ENCODE data around the gene CEP128.

The CEP128 gene

DNA sequence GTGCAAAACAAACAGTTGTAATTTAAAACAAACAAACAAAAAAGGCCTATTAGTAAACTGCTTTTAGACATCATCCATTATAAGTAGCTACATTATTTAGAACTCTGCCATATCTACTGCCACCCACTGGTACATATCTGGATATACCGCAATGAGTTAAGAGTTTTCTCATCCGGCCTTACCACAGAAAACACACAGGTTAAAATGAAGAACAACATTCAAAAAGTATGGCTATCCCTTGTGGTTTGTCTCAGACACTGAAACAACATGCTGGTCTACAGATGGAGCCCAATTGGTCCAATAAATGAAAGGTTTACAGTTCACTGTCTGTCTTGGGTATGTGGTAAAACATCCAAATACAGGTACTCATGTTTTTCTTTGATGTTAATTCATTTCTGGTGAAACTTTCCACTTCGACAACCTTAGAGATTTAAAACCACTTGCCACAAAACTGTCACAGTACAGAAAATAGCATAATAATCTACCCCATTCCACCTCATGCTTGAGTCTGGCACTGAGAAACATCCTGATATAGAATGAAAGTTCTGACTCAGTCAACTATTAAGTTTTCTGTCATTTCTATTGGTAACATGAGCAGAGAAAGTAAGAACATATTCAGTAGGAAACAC is 354.3 kb downstream of the CEP128 start:
- FAIRE-seq: peak; percentile 76

DNA sequence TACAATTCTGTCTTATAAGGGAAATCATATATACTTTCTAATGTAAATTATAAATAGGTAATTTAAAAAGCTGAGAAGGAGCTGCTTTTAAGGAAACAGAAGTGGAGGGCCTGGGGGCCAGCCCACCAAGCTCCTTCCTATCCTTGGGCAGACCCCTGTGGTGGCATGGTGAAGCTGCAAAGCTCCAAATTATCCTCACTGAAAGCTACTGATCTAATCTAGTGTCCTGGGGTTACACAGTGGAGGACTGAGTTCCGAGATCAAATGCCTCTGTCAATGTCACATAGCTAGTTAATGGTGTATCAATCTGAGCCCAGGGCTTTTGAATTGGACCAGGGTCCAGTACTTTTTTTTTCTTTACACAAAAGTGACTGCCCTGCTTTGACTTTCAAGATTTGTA is 355.4 kb downstream of the CEP128 start:
- no peak for FAIRE-seq

DNA sequence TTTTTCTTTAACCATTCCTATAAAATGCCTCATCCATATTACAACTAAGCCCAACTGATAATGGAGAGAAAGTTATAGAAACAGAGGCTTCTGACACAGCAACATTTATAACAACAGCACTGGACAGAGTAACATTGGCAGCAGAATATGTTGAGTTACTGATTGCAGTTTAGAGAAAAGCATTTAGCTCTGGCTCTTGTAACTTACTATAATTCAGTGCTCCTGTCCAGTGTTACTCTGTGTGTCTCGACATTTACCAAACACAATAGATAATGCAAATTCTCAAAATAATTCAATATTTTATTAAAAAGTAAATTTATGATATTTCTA is 356.1 kb downstream of the CEP128 start:
- FAIRE-seq: no peak

DNA sequence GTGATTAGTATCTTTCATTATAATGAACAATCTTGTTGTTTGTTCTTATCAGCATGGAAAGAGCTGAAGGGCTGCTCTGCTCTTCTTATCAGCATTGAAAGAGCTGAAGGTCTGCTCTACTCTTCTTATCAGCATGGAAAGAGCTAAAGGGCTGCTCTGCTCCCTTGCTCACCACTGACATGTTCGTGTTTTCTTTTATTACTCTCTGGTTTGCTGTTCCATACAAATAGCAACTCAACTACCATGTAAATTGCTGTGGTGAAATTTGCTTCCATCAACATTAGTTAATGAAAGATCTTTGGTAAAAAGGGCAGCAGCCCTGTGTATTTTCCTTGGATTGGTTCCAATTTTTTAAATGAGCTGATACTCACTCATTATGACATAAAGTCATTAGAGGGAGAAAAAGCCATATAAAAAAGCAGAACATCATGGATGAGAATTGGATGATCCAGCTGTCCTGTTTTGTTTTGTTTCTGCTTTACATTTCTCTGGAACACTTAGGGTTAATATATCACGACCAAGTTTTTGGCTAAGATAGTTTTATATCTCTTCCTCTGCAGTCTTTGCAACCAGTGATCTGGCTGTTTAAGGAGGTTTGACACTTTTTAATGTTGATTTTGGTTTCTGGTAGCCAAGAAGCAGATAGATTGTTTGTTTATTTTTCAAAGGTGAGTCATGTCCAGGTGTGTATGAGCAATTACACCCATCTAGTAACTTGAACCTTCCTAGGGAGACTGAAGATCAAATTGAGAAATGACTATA is 356.6 kb downstream of the CEP128 start:
- no peak for FAIRE-seq

DNA sequence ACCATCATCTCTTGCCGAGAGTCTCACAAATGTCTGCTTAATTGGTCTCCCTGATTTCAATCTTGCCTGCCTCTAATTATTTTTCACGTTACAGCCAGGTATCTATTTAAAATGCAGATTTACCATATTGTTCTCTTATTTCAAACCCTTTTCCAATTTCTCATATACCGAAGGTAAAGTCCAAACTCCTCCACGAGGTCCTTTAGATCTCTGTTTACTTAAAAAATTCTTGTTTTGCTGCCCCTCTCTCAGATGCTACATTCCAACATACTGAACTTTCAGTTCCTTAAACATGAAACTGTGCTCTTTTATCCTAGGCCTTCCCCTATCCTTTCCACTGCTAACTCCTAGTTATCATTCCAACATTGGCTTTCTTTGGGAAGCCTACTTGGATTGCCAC is 363.9 kb downstream of the CEP128 start:
- no peak for FAIRE-seq

DNA sequence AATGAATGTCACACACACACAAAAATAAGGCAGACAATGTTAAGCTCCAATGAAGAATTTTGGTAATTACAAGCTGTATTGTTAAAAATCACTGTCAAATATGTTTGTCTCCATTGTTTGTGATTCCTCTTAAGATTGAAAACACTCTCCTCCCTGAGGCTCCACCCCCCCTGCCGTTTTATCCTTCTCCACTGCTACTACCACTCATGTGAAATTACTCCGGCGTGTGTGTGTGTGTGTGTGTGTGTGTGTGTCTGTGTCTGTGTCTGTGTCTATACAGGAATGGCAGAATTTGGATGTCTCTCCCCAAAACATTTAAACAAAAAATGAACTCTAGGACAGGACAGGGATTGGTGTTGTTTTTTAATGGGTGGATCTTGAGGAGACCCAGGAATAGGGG is 365.1 kb downstream of the CEP128 start:
- FAIRE-seq: no peak

DNA sequence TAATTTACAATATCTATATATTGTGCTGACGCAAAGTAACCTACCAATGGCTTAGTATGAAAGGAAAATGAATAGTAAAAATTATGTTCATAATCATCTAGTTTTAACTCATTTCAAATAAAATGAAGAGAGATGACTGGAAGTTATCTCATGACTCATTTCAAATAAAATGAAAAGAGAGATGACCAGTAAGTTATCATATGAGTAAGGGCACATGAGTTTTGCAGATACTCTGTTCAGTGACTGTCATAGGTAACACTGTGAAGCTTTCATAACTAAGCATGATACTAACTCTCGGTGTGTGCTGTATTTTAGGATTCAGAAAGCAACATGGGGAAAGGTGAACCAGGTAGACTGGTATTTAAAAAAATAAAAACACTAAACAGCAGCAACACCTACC is 365.8 kb downstream of the CEP128 start:
- FAIRE-seq: no peak

DNA sequence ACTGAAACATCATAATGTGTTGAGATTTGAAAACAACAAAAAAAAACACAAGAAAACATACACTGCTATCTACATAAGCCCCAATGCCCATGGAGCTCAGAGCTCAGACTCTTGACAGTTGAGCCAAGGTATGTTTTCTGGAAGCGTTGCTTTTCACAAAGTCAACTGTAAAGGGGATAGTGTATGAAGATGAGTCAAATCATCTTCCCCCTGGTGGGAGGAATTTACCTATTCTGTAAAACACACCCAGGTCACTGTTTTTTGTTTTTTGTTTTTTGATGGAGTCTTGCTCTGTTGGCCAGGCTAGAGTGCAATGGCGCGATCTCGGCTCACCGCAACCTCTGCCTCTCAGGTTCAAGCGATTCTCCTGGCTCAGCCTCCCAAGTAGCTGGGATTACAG is 368.9 kb downstream of the CEP128 start:
- no peak for FAIRE-seq

DNA sequence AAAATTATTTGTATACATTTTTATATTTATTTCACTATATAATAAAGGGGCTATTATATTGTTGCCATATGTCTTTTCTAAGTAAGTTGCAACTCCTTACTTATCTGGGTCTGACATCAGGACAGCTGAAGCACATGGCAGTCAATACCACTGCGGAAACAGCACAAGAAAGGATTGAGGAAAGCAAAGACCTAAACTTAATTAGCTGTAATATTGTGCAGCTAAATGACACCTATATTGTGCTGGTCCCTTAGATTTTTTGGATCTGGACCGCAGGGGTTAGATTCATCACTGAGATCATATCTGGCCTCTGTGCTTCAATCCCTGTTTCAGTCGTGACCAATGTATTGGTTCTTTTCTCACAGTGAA is 370.6 kb downstream of the CEP128 start:
- no peak for FAIRE-seq

DNA sequence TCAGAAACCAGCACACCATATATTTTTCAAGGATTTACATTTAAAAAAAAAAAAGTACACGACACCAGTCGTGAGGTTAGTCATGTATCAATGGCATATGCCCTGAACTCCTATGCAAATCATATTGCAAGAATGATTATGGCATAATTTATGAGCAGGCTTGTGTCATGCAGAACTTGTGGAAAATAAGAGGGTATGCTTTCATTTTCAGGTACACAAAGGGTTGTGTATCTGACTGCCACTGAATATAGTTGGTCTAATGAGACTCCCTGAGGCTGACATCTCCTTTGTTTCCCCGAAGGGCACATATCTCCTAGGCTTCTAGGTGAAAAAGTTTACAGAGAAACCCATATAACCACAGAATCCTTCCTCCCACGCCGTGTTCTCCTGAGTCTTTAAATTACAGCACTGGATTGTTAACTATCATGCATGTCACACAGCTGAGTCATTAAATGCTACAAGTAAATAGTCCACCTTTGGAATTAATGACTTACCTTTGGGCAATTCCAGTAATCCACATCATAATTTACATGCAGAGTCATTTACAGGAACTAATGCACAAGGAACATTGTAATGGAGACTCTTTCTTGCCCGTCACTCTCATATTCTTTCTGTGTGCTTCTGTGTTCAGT is 373.5 kb downstream of the CEP128 start:
- no peak for FAIRE-seq

DNA sequence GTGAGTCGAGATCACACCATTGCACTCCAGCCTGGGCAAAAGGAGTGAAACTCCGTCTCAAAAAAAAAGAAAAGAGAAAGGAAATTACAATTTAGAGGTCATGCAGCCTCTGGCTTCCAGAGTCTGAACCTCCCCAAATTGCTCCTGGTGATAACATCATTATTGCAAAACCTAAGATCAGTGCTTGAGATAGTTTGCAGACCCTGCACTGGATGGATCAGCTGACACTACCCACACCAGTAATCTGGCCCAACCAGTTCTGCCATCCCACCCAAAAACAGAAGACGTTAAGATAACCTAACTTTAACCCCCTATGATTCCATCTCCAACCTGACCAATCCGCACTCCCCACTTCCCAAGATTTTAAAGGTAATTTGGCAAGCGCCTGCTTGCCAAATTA is 376.5 kb downstream of the CEP128 start:
- FAIRE-seq: no peak

DNA sequence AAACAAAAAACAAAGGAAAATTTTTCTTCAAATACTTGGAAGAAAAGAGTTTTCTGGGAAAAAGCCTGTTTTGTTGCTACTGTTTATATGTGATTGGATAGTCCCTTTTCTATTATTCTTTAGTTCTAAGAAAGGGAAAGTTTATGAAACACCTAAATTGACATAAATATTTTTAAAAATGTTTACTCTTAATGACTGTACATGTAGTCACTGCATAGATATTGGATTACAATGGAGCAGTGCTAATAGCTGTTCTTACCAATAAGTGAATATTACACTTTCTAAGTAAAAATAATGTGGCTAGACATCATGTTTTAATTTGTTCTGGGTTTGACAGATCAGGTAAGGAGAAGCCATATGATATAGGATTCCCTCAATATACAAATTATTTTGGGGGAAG is 377.5 kb downstream of the CEP128 start:
- FAIRE-seq: no peak

DNA sequence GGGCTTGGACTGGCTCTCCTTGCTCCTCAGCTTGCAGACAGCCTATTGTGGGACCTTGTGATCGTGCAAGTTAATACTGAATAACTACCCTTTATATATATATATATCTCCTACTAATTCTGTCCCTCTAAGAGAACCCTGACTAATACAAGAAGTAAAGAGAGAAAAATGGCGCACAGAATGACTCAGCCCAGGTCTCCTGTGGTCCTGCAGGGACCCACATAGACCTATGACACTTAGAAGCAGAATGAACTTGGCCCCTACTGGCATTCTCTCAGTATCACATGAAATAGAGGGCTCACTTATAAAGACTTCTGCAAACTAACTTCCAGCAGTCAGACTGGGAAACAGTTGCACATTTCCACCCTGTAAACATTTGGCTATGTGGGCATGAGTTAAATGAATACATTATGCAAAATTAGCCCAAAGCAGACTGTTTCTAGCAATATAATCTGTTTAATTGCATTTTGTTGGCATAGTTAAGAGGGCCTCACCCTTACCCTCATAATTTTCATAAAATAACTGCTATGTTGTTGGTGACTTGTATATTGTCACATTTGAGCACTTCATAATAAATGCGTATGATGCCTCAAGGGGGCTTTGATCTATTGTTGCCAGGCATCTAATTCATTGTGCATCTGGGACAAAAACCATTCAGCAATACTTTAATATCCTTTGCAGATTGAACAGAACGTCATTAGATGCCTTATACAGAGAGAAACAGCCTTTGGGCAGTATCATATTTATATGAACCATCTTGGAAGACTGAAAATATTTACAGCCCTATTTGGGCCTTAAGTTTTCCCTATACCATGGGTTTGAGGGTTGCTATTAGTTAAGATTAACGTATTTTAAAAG is 380.5 kb downstream of the CEP128 start:
- FAIRE-seq: no peak

DNA sequence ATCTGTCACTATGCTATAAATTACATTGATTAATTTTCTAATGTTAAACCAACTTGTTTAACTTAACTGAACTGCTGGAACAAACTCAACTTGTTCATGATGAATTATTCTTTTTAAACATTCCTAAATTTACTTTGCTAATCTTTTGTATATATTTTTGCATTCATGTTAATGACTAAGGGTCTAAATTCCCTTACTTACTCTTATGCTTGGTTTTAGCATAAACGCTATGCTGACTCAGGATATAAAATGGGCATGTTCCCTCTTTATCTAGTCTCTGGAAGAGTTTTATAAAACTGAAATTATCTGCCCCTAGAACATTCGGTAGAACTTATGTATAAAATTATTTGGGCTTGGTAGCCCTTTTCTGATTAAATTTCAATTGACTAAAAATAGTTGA is 387.4 kb downstream of the CEP128 start:
- no peak for FAIRE-seq

DNA sequence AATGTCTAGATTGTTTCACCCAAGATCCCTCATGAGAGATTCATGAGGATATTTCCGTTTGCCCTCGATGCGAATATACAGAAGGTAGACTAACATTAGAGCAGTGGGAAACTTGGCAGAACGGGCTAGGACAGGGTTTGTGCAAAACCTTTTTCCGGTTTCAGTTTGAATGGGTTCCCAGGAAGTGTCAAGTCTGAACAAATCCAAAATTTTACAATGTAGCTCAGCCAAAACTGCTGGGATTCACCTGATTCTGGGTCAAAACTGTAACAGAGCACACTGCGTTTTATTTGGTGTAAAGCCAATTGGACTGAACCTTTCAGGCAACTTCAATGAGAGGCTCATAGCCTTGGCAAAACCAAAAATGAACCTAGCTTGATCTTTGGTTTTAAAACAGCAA is 392.4 kb downstream of the CEP128 start:
- FAIRE-seq: no peak

DNA sequence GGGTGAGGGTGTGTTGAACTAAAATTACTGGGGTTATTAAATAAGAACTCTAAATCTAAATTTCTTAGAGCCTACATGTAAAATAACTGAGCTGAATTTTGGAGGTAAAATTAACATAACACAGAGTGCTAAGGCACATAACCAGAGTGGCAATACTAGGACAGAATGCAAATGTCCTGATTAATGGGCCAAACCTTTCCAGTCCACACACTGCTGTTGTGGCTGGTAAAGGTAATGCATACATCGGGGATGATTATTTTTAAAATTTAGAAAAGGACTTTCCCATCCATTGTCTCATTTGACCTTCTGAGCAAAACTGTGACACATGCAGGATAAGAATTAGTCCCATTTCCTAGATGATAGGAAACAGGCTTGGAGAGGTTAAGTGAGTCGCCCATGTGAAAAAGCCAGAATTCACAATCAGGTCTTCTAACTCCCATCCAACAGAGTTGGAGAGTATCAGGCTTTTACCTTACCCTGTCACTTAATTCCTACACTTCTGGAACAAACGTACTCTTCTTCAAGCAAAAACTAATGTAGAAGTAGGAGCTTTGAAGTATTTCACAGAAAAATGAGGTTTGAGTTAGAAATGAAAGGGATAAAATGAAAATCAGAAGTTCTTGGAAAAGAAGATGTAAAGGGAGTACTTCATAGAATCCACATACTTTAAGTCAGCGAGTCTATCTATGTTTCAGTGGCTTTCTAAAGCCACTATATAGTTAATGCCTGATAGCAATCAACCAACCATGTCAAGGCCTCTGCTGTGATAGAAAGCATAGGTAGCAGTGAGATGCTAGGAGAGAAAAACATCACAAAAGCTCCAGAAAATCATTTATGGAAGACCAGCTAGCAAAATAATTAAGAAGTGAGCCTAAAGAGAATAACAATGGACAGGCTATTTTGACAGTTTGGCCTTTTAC is 395.3 kb downstream of the CEP128 start:
- FAIRE-seq: no peak

DNA sequence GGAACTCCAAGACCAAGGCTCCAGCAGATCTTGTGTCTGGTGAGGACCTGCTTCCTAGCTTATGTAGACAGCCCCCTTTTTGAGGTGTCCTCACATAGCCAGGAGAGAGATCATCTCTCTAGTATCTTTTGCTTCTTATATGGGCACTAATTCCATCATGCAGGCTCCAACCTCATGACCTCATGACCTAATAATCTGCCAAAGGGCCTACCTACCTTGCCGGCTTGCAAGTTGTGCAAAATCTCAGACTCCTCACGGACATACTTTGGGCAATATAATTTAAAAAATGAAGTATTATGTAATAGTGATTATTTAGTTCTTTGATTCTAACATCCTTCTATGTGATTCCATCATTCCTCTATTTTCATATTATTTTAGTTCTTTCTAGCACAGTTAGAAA is 397.2 kb downstream of the CEP128 start:
- FAIRE-seq: no peak

DNA sequence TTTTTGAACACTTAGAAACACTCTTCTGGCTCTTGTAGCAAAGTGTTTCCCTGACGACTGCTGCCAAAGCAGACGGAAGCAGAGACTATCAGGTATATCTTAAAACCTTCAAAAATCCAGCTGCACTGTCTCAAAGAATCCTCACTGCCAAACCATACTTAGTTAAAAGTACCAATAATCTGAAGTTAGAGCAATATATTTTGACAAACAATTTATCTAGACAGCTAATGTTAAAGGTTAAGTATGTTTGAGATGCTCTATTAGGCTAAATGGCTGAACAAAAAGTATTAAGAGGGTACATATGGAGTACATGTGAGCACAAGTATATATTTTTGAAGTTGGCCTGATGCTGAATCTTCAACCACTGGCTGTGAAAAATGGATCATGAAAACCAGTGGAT is 398.3 kb downstream of the CEP128 start:
- FAIRE-seq: no peak

DNA sequence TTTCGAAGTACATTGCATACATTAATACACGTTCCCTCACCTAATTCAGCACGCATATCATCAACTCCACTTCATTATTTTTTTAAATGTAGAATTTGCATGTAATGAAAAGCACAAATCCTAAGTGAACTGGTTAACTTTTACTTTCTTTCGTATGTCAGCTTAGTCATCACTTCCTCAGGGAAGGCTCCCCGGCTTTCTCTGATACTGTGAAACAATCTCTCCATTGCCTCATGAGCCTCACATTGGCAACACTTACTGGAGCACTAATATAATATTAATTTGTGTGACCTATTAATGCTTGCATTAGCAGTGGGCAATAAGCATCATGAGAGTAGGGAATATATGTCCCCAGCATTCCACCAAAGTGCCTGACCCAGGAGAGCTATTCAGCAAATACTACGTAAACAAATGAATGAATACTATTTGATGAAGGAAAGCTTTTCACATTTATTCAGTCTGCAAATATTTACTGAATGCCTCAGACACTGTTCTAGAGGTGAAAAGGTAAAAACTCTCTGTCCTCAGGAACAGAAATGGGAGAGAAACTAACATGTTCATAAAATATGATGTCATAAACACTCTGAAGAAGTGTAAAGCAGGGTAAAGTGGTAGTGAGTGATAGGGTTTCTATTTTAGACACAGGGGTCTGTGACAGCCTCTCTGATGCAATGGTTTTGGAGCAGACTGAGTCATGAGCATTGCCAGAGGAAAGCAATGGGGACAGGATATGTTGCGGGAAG is 402.7 kb downstream of the CEP128 start:
- no peak for FAIRE-seq

DNA sequence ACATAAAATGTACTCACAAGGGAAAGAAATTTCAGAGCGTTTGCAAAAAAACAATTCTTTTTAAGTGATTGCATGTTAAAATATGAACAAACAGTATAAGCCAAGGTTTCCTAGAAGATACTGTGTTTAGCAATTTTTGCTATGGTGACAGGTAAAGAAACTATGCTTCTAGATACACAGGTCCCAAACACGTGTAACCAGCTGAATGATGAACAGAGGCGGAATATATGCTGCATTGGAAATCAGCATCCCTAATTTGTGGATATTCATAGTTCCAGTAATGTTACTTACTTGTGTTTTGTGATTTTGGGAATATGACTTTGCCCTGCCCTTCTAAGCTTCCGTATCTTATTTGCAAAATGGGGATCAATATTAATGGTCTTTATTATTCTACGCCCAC is 403.9 kb downstream of the CEP128 start:
- FAIRE-seq: no peak

DNA sequence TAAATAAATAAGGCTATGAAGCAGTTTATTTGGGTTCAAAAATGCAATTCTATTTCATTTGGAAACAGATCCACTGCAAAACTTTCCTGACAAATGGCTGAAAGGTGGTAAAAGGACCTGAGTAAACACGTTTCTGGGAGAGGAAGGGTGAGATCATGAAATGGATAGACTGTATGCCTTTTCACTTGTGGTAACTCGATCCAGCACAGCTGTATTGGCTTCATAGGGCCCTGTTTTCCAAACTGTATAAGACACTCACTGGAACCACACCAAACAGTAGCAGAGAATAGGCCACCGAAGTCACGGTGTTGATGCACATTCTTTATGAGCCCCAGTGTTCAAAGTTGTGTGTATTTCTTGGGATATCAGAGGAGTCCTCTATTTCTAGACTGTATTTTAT is 405.1 kb downstream of the CEP128 start:
- no peak for FAIRE-seq

DNA sequence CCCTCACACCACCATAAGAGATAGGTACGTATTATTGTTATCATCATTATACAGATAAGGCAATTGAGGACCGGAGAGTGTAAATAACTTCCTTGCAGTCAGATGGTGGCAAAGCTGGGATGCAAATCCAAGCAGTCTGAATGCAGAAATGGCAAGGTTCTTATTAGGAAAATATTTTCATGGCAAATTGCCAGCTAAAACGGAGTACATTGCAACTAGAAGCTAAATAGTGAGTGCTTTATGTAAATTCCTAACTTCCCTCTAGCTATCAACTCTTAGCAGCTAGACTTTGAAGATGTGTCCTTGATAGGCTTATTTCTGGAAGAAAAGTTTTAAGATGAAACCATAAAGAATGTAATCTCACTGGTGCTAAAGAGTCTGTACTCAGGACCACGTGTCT is 406.4 kb downstream of the CEP128 start:
- FAIRE-seq: no peak

All from TTC549 (cell line).